IgD-negative memory B cell (primary cell): Measurements from ENCODE around the gene KRT78. TPM values are rescaled to one million over a fixed set of nuclear protein-coding genes. Genes with fewer than 3 reads are reported as not detected.
"Not testable (repeated sequence)": the region's sequence is repeated elsewhere in the genome, so short reads cannot be mapped to it uniquely, and the experiment has no call there.

ENCODE experiments used
- H3K27ac Mint-ChIP-seq, 3 donors: one replicate each; pipeline ENCODE4 v1.8.0; 2020 to 2022; ENCODE audit warnings: mild to moderate bottlenecking in 3 of 3, mixed read lengths in 3 of 3, moderate library complexity in 1 of 3
- H3K27me3 Mint-ChIP-seq: one replicate; pipeline ENCODE4 v1.8.0; 2021; ENCODE audit warnings: mixed read lengths
- H3K36me3 Mint-ChIP-seq: one replicate; pipeline ENCODE4 v1.8.0; 2020; ENCODE audit warnings: mild to moderate bottlenecking, mixed read lengths
- H3K4me1 Mint-ChIP-seq, 3 donors: one replicate each; pipeline ENCODE4 v1.8.0; 2020 to 2022; ENCODE audit warnings: mixed read lengths in 3 of 3, mild to moderate bottlenecking in 1 of 3
- H3K4me3 Mint-ChIP-seq, 4 donors: one replicate each; pipeline ENCODE4 v1.8.0; 2020 to 2022; ENCODE audit warnings: mild to moderate bottlenecking in 4 of 4, mixed read lengths in 4 of 4, moderate library complexity in 3 of 4
- H3K9me3 Mint-ChIP-seq, 3 donors: one replicate each; pipeline ENCODE4 v1.8.0; 2020 to 2021; ENCODE audit warnings: mixed read lengths in 3 of 3, mild to moderate bottlenecking in 1 of 3
- polyA plus RNA-seq: library from polyadenylated mRNA; unstranded; fragments of 300-500 nt; fragmentation: Illumina TruSeq; gene quantifications from one replicate; pipeline ENCODE4 v1.2.3, GENCODE V29; 2021

KRT78 gene
- polyA plus RNA-seq, 1 donor from 2014 or later = not detected

DNA sequence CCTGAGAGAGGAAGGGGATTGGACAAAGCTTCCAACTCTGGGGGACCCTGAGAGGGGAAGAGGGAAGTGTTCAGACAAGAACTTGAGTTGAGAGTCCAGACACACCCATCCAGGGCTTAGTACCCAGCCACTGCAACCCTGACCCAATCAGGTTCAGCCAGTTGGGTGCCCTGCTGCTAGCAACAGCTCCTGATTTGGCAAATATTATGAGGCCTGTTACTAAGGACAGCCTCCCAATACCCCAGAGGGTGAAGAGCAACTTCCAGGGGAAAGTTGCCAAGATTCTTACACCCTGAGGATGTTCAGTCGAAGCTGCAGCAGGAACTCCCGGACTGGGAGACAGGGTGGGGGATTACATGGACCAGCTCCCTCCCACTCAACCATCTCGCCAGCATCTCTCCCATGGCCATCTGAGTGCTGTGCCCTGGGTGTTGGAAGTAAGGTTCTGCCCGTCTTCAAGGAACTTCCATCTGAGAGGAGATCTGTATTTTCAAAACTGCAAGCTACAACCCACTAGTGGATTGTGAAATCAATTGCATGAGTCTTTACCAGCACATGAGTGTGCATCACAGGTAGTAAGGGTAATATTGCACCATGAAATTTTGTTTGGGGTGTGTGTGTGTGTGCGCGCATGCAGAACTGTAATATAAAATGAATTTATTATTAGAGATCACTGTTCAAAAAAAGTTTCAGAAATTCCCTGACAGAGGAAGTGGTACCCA is 11.5 kb upstream of the KRT78 start:
- Mint-ChIP-seq H3K4me3 (no peak overlapping the region), H3K27me3 (peaks cover 7% of the 10 kb centered on the region), H3K4me1 (no peaks in the 10 kb centered on the region), H3K9me3 (peaks cover 0 to 4% (median 0%) of the 10 kb centered on the region in 3 donors), H3K36me3 (no peaks in the 10 kb centered on the region), H3K27ac (peak overlapping the region in 1 of 3 donors; percentile 62)

GRCh38 chr12:52857500-52857899 is 8.7 kb upstream of the KRT78 start:
- Mint-ChIP-seq H3K27me3 (peaks cover 12% of the 10 kb centered on the region), H3K9me3 (peaks cover 0 to 4% (median 0%) of the 10 kb centered on the region in 3 donors), H3K4me1 (no peaks in the 10 kb centered on the region), H3K27ac (no peak overlapping the region), H3K4me3 (no peak overlapping the region), H3K36me3 (no peaks in the 10 kb centered on the region)

DNA sequence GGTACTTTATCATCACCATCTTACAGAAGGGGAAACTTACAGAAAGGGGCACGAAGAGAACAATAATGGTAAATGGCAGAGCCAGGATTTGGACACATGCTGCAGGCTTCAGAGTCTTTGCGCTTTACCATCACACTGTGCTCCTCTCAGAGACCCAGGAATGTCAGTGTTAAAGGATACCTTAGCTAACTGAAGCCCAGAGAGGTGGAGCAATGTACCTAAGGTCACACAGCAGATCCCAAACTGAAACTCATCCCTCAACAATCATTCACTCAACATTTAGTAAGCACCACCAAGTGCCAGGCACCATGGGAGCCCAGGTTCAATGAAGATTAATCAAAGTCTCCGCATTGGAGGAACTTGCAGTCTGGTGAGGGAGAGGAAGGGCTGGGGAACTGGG is 8.0 kb upstream of the KRT78 start:
- Mint-ChIP-seq H3K4me3 (no peak overlapping the region), H3K36me3 (no peaks in the 10 kb centered on the region), H3K27me3 (peaks cover 19% of the 10 kb centered on the region), H3K27ac (no peak overlapping the region), H3K9me3 (peaks cover 0 to 4% (median 0%) of the 10 kb centered on the region in 3 donors), H3K4me1 (no peaks in the 10 kb centered on the region)

DNA sequence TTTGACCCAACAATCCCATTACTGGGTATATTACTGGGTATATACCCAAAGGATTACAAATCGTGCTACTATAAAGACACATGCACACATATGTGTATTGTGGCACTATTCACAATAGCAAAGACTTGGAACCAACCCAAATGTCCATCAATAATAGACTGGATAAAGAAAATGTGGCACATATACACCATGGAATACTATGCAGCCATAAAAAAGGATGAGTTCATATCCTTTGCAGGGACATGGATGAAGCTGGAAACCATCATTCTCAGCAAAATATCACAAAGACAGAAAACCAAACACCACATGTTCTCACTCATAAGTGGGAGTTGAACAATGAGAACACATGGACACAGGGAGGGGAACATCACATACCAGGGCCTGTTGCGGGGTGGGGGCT is 7.3 kb upstream of the KRT78 start:
- H3K36me3 Mint-ChIP-seq, H3K27ac Mint-ChIP-seq, H3K9me3 Mint-ChIP-seq, H3K4me3 Mint-ChIP-seq, H3K4me1 Mint-ChIP-seq: not testable (repeated sequence)
- peaks cover 24% of the 10 kb centered on the region for H3K27me3 Mint-ChIP-seq

- H3K9me3 Mint-ChIP-seq = peaks cover 0 to 4% (median 0%) of the 10 kb centered on the region in 3 donors
- H3K4me1 Mint-ChIP-seq = peaks cover 0 to 4% (median 3%) of the 10 kb centered on the region in 3 donors
- H3K27ac Mint-ChIP-seq = no peak overlapping the region
- H3K27me3 Mint-ChIP-seq = peaks cover 29% of the 10 kb centered on the region
- no peak overlapping the region for H3K4me3 Mint-ChIP-seq
- no peaks in the 10 kb centered on the region for H3K36me3 Mint-ChIP-seq
Measured at GRCh38 chr12:52851787-52852186, 3.0 kb upstream of the KRT78 start.

DNA sequence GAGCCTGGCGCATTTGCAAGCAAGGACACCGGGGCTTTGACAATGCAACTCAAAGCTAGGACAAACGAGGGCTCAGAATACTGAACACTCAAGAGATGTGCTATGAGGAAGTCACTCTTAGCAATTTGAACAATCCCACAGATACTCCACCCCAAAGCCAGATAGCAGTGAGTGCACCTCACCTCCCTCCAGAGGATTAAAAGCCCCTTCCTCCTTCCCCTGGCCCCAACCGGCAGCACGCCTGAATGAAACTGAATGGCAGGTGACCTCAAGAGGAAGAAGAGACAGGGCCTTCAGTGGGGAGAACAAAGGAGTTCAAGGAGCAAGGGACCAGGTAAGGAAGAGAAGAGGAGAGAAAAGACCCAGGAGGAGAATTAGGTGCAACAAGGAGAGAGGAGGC is 1.9 kb upstream of the KRT78 start:
- Mint-ChIP-seq H3K27me3 (peaks cover 27% of the 10 kb centered on the region), H3K27ac (no peak overlapping the region)

DNA sequence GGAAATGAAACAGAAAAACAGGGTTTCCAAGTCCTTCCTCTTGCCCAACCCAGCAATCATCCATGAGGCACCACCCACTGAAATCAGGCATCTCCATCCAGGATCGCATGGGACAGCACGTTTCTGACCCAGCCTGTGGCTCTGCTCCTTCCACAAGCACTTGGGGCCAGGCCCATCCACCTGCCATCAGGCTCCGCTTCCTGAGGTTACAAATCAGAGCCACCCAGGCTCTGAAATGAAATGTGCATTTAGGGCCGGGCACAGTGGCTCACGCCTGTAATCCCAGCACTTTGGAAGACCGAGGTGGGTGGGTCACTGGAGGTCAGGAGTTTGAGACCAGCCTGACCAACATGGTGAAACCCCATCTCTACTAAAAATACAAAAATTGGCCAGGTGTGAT is 717 bp upstream of the KRT78 start:
- Mint-ChIP-seq H3K27me3 (peaks cover 24% of the 10 kb centered on the region), H3K9me3 (no peaks in the 10 kb centered on the region), H3K36me3 (peaks cover 2% of the 10 kb centered on the region), H3K4me3 (no peak overlapping the region), H3K4me1 (peaks cover 0 to 4% (median 3%) of the 10 kb centered on the region in 3 donors), H3K27ac (no peak overlapping the region)

More for the DNA sequence above, 1.9 kb upstream of the KRT78 start:
- Mint-ChIP-seq H3K36me3 (no peaks in the 10 kb centered on the region), H3K9me3 (peaks cover 0 to 1% (median 0%) of the 10 kb centered on the region in 3 donors), H3K4me1 (peaks cover 0 to 4% (median 3%) of the 10 kb centered on the region in 3 donors), H3K4me3 (peak overlapping the region in 1 of 4 donors; percentile 31)

- no peaks in the 10 kb centered on the region for H3K9me3 Mint-ChIP-seq
- H3K27ac Mint-ChIP-seq = no peak overlapping the region
- peaks cover 2% of the 10 kb centered on the region for H3K36me3 Mint-ChIP-seq
- H3K27me3 Mint-ChIP-seq = peaks cover 22% of the 10 kb centered on the region
- H3K4me1 Mint-ChIP-seq = peaks cover 0 to 4% (median 3%) of the 10 kb centered on the region in 3 donors
- no peak overlapping the region for H3K4me3 Mint-ChIP-seq
Measured at GRCh38 chr12:52847335-52848102, 1.3 kb downstream of the KRT78 start.

DNA sequence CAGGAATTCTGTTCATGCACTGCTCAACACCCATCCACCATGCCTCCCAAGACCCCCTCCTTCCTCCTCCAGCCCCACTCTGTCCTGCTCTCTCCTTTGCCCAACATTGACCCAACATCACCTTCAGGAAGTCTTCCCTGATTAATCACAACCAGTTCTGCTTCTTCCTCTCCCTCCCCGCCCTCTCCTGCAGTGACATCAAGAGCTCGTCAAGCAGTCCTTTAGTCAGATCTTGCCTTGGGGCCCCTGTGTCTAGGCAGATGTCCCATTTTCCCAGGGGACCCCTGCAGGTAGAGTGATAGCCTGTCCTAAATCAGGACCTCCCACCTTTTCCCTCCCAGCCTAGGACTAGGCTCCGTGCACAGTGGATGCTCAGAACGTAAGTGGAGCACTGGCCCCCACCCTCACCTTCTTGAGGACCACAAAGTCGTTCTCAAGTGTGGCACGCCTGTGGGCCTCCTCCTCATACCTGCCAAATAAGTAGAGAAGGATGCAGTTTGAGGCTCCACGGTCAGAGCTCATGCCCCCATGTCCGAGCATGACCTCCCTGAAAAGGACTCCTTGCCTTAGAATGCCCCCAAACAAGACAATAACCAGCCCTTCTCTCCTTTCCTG is 2.3 kb downstream of the KRT78 start:
- H3K27me3 Mint-ChIP-seq = peaks cover 17% of the 10 kb centered on the region
- H3K27ac Mint-ChIP-seq = no peak overlapping the region
- peaks cover 0 to 4% (median 3%) of the 10 kb centered on the region in 3 donors for H3K4me1 Mint-ChIP-seq
- H3K9me3 Mint-ChIP-seq = no peaks in the 10 kb centered on the region
- peaks cover 2% of the 10 kb centered on the region for H3K36me3 Mint-ChIP-seq
- H3K4me3 Mint-ChIP-seq = no peak overlapping the region

GRCh38 chr12:52845946-52846345 is 2.8 kb downstream of the KRT78 start:
- Mint-ChIP-seq H3K36me3 (peaks cover 2% of the 10 kb centered on the region), H3K27ac (no peak overlapping the region), H3K27me3 (peaks cover 15% of the 10 kb centered on the region), H3K4me3 (no peak overlapping the region), H3K4me1 (peaks cover 0 to 4% (median 3%) of the 10 kb centered on the region in 3 donors), H3K9me3 (no peaks in the 10 kb centered on the region)

GRCh38 chr12:52844386-52844785 is 4.4 kb downstream of the KRT78 start:
- H3K27ac Mint-ChIP-seq = no peak overlapping the region
- no peak overlapping the region for H3K4me3 Mint-ChIP-seq

DNA sequence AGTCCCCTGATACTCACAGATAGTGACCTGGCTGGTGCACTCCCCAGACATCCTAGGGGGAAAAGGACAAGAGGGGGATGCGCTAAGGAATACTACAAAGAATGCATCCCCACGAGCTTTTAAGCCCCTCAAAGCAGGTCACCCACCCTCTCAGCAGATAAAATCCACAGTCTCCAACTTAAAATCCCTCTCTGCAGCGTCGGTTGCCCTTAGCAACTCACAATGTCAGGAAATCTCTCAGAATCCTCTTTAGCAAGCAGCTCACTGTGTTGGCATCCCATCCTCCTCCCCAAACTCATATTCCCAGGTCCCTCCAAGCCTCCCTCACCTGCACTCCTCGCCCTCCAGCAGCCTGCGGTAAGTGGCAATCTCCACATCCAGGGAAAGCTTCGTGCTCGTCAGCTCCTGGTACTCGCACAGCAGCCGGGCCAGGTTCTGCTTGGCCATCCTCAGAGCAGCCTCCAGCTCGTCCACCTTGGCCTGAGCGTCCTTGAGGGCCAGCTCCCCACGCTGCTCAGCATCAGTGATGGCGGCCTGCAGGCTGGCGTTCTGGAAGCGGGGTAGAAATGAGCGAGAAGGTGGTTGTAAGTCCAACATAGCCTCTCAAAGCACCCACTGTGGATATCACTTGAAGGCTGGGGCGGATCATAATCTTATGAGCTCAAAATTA is 9.2 kb downstream of the KRT78 start:
- H3K4me1 Mint-ChIP-seq = peaks cover 0 to 2% (median 0%) of the 10 kb centered on the region in 3 donors

More at GRCh38 chr12:52844386-52844785, 4.4 kb downstream of the KRT78 start:
- peaks cover 2% of the 10 kb centered on the region for H3K36me3 Mint-ChIP-seq
- peaks cover 0 to 3% (median 0%) of the 10 kb centered on the region in 3 donors for H3K9me3 Mint-ChIP-seq
- H3K4me1 Mint-ChIP-seq = peaks cover 0 to 2% (median 0%) of the 10 kb centered on the region in 3 donors
- peaks cover 16% of the 10 kb centered on the region for H3K27me3 Mint-ChIP-seq

GRCh38 chr12:52838609-52839435 is 10.0 kb downstream of the KRT78 start:
- Mint-ChIP-seq H3K4me3 (no peak overlapping the region), H3K4me1 (peaks cover 0 to 2% (median 0%) of the 10 kb centered on the region in 3 donors), H3K9me3 (peaks cover 0 to 3% (median 0%) of the 10 kb centered on the region in 3 donors), H3K27ac (no peak overlapping the region), H3K27me3 (peaks cover 20% of the 10 kb centered on the region), H3K36me3 (no peaks in the 10 kb centered on the region)

More for the DNA sequence above, 9.2 kb downstream of the KRT78 start:
- no peak overlapping the region for H3K4me3 Mint-ChIP-seq
- H3K27ac Mint-ChIP-seq = no peak overlapping the region
- H3K36me3 Mint-ChIP-seq = no peaks in the 10 kb centered on the region
- H3K9me3 Mint-ChIP-seq = peaks cover 0 to 3% (median 0%) of the 10 kb centered on the region in 3 donors
- peaks cover 20% of the 10 kb centered on the region for H3K27me3 Mint-ChIP-seq
